Endodermal cell (in vitro differentiated cells): Measurements from ENCODE around the gene BAD. TPM values are rescaled to one million over a fixed set of nuclear protein-coding genes. Genes with fewer than 3 reads are reported as not detected.

ENCODE experiments used
- DNase-seq: peaks from one replicate; pipeline ENCODE4 v3.0.0-alpha.2; 2017
- H3K27ac ChIP-seq: 2 replicates; pipeline ENCODE4 v1.5.1; 2013; ENCODE audit warnings: mild to moderate bottlenecking, low read depth, low read length, moderate library complexity
- H3K27me3 ChIP-seq: 2 replicates; pipeline ENCODE4 v1.6.1; 2013; ENCODE audit warnings: mild to moderate bottlenecking, low read length, moderate library complexity; ENCODE audit not compliant: insufficient read depth, control insufficient read depth, poor library complexity, severe bottlenecking
- H3K36me3 ChIP-seq: 2 replicates; pipeline ENCODE4 v1.7.0; 2013; ENCODE audit warnings: mild to moderate bottlenecking, low read length, moderate library complexity; ENCODE audit not compliant: control insufficient read depth, insufficient read depth
- H3K4me1 ChIP-seq: one replicate; pipeline ENCODE4 v1.7.0; 2013; ENCODE audit warnings: low read length; ENCODE audit not compliant: control insufficient read depth, insufficient read depth
- H3K4me3 ChIP-seq: 2 replicates; pipeline ENCODE4 v1.5.1; 2013; ENCODE audit warnings: mild to moderate bottlenecking, low read length, moderate library complexity
- H3K9ac ChIP-seq: 2 replicates; pipeline ENCODE4 v1.6.1; 2013; ENCODE audit warnings: mild to moderate bottlenecking, low read length, moderate library complexity; ENCODE audit not compliant: poor library complexity, severe bottlenecking; ENCODE audit errors: extremely low read depth
- H3K9me3 ChIP-seq: 2 replicates; pipeline ENCODE4 v1.6.1; 2013; ENCODE audit warnings: mild to moderate bottlenecking, low read length, moderate library complexity; ENCODE audit not compliant: control insufficient read depth
- H3K27ac Mint-ChIP-seq: 2 replicates; pipeline ENCODE4 v1.8.0; 2020; ENCODE audit warnings: mixed read lengths
- H3K27me3 Mint-ChIP-seq: 2 replicates; pipeline ENCODE4 v1.8.0; 2021; ENCODE audit warnings: mild to moderate bottlenecking, mixed read lengths; ENCODE audit not compliant: insufficient read depth
- H3K36me3 Mint-ChIP-seq: 2 replicates; pipeline ENCODE4 v1.8.0; 2020; ENCODE audit warnings: low read depth, mixed read lengths
- H3K4me1 Mint-ChIP-seq: 2 replicates; pipeline ENCODE4 v1.8.0; 2020; ENCODE audit warnings: mixed read lengths
- H3K4me3 Mint-ChIP-seq: 2 replicates; pipeline ENCODE4 v1.8.0; 2020; ENCODE audit warnings: mild to moderate bottlenecking, moderate library complexity, mixed read lengths
- H3K9me3 Mint-ChIP-seq: 2 replicates; pipeline ENCODE4 v1.8.0; 2020; ENCODE audit warnings: mild to moderate bottlenecking, mixed read lengths
- CTCF ChIP-seq: fragments of 200-600 bp; sonication (generic); conservative IDR thresholded peaks from 2 replicates; pipeline ENCODE4 v1.5.0; 2021; ENCODE audit warnings: antibody characterized with exemption, mild to moderate bottlenecking
- WGBS, 2 experiments: methylation state at CpG; one replicate each; pipeline versions ENCODE4 v1.1.5 to v1.1.7; 2013; ENCODE audit warnings: missing lambda C conversion rate in 2 of 2, mixed read lengths in 1 of 2; ENCODE audit not compliant: insufficient coverage in 1 of 2, insufficient read length in 1 of 2; 5-methylcytosine and 5-hydroxymethylcytosine counted together
- total RNA-seq, 2 donors: library from RNA; stranded (reverse); fragmentation: NEBNext Ultra II Directional in 1 of 2; extraction: Animal tissue kit (Norgen Biotek cat#: 25700) in 1 of 2; gene quantifications; 2 replicates in 1 of 2; 3 replicates in 1 of 2; pipeline ENCODE4 v1.2.1, GENCODE V29; 2021

The BAD gene
- total RNA-seq, 2 donors from 2014 or later: 42.3 to 48.2 TPM

- Mint-ChIP-seq H3K27me3 (no peaks in the 10 kb centered on the region), H3K4me1 (no peaks in the 10 kb centered on the region), H3K4me3 (no peak overlapping the region), H3K9me3 (no peaks in the 10 kb centered on the region), H3K36me3 (peaks cover 58% of the 10 kb centered on the region), H3K27ac (no peak overlapping the region)
- peaks cover 57% of the 10 kb centered on the region for H3K36me3 ChIP-seq
- no peak overlapping the region for H3K9ac ChIP-seq
- no peaks in the 10 kb centered on the region for H3K27me3 ChIP-seq
- no peak overlapping the region for H3K27ac ChIP-seq
- no peak for DNase-seq
- 94 to 99% methylated on average over 12 to 18 of the region's 18 CpGs for WGBS, 2 experiments
- no peak overlapping the region for H3K4me3 ChIP-seq
- H3K9me3 ChIP-seq: no peaks in the 10 kb centered on the region
- H3K4me1 ChIP-seq: no peaks in the 10 kb centered on the region
- TF ChIP-seq CTCF: no peak
Measured at GRCh38 chr11:64261556-64262080, 22.8 kb downstream of the BAD start.

GRCh38 chr11:64260147-64260708 is 24.2 kb downstream of the BAD start:
- Mint-ChIP-seq H3K27ac (no peak overlapping the region), H3K4me3 (no peak overlapping the region), H3K9me3 (no peaks in the 10 kb centered on the region), H3K4me1 (no peaks in the 10 kb centered on the region), H3K36me3 (peaks cover 56% of the 10 kb centered on the region), H3K27me3 (no peaks in the 10 kb centered on the region)
- Histone ChIP-seq H3K36me3 (peaks cover 66% of the 10 kb centered on the region), H3K27ac (no peak overlapping the region), H3K9ac (no peak overlapping the region), H3K4me1 (no peaks in the 10 kb centered on the region), H3K9me3 (no peaks in the 10 kb centered on the region), H3K27me3 (no peaks in the 10 kb centered on the region), H3K4me3 (no peak overlapping the region)
- DNase-seq: no peak
- no peak for TF ChIP-seq CTCF
- WGBS, 2 experiments: 95 to 96% methylated on average over 5 to 6 of the region's 6 CpGs

GRCh38 chr11:64259533-64260067 is 24.9 kb downstream of the BAD start:
- no peak for DNase-seq
- no peaks in the 10 kb centered on the region for H3K27me3 ChIP-seq
- H3K4me3 ChIP-seq: no peak overlapping the region
- H3K9ac ChIP-seq: no peak overlapping the region
- H3K9me3 ChIP-seq: no peaks in the 10 kb centered on the region
- H3K27ac ChIP-seq: no peak overlapping the region
- WGBS, 2 experiments: 96 to 98% methylated on average over 4 of the region's 4 CpGs
- H3K4me3 Mint-ChIP-seq: no peak overlapping the region
- no peak for TF ChIP-seq CTCF
- peaks cover 56% of the 10 kb centered on the region for H3K36me3 Mint-ChIP-seq
- no peak overlapping the region for H3K27ac Mint-ChIP-seq
- H3K4me1 ChIP-seq: no peaks in the 10 kb centered on the region
- no peaks in the 10 kb centered on the region for H3K4me1 Mint-ChIP-seq
- H3K9me3 Mint-ChIP-seq: no peaks in the 10 kb centered on the region
- peaks cover 70% of the 10 kb centered on the region for H3K36me3 ChIP-seq
- no peaks in the 10 kb centered on the region for H3K27me3 Mint-ChIP-seq
